SK-N-SH treated with all-trans-retinoic acid at 6 μM for 48 hours (cell line): ENCODE results near the gene SLC38A9.

Experiments
- ATAC-seq: fragments of 200-7000 bp; cut with Tn5 transposase; 3 replicates; pipeline ENCODE4 v1.9.1; 2020; ENCODE audit warnings: mild to moderate bottlenecking, moderate library complexity
- ARNTL ChIP-seq: fragments of 450-650 bp; formaldehyde crosslinking; IDR thresholded peaks from 2 replicates; pipeline ENCODE4 v1.5.0; 2020; ENCODE audit warnings: low read depth, mild to moderate bottlenecking, moderate library complexity, borderline replicate concordance
- BACH2 ChIP-seq: fragments of 250-450 bp; sonication (Bioruptor Pico); IDR thresholded peaks from 2 replicates; pipeline ENCODE4 v1.9.0; 2021; ENCODE audit warnings: mild to moderate bottlenecking, borderline replicate concordance
- CSDC2 ChIP-seq: fragments of 250-450 bp; sonication (Bioruptor Pico); IDR thresholded peaks from 2 replicates; pipeline ENCODE4 v1.5.0; 2020; ENCODE audit warnings: mild to moderate bottlenecking, moderate library complexity
- CSRNP3 ChIP-seq: fragments of 250-450 bp; sonication (Bioruptor Pico); IDR thresholded peaks from 2 replicates; pipeline ENCODE4 v1.5.1; 2021; ENCODE audit warnings: mild to moderate bottlenecking, moderate library complexity
- ESRRG ChIP-seq: fragments of 250-450 bp; sonication (Bioruptor Pico); IDR thresholded peaks from 2 replicates; pipeline ENCODE4 v1.6.1; 2021; ENCODE audit warnings: mild to moderate bottlenecking
- GLIS3 ChIP-seq: fragments of 250-450 bp; sonication (Bioruptor Pico); IDR thresholded peaks from 2 replicates; pipeline ENCODE4 v1.5.0; 2020; ENCODE audit warnings: mild to moderate bottlenecking, moderate library complexity
- OSR1 ChIP-seq: fragments of 250-450 bp; sonication (Bioruptor Pico); IDR thresholded peaks from 2 replicates; pipeline ENCODE4 v1.8.0; 2022; ENCODE audit warnings: moderate library complexity, mild to moderate bottlenecking, inconsistent platforms
- PATZ1 ChIP-seq: fragments of 250-450 bp; sonication (Bioruptor Pico); IDR thresholded peaks from 2 replicates; pipeline ENCODE4 v1.8.0; 2020; ENCODE audit warnings: mild to moderate bottlenecking, moderate library complexity, borderline replicate concordance
- POU6F1 ChIP-seq: fragments of 250-450 bp; sonication (Bioruptor Pico); IDR thresholded peaks from 2 replicates; pipeline ENCODE4 v1.8.0; 2021; ENCODE audit warnings: low read depth, mild to moderate bottlenecking, moderate library complexity, borderline replicate concordance
- PPARA ChIP-seq: fragments of 250-450 bp; sonication (Bioruptor Pico); IDR thresholded peaks from 2 replicates; pipeline ENCODE4 v1.5.0; 2020; ENCODE audit warnings: mild to moderate bottlenecking, borderline replicate concordance
- RARB ChIP-seq: fragments of 250-450 bp; sonication (Bioruptor Pico); IDR thresholded peaks from 2 replicates; pipeline ENCODE4 v1.8.0; 2021; ENCODE audit warnings: mild to moderate bottlenecking, moderate library complexity
- SNAI2 ChIP-seq: fragments of 250-450 bp; sonication (Bioruptor Pico); IDR thresholded peaks from 2 replicates; pipeline ENCODE4 v1.5.0; 2020; ENCODE audit warnings: mild to moderate bottlenecking, moderate library complexity
- TCF4 ChIP-seq: fragments of 250-450 bp; sonication (Bioruptor Pico); IDR thresholded peaks from 2 replicates; pipeline ENCODE4 v1.8.0; 2021; ENCODE audit warnings: mild to moderate bottlenecking, moderate library complexity, borderline replicate concordance
- TOX ChIP-seq: fragments of 250-450 bp; sonication (Bioruptor Pico); IDR thresholded peaks from 2 replicates; pipeline ENCODE4 v1.8.0; 2021; ENCODE audit warnings: mild to moderate bottlenecking, moderate library complexity, borderline replicate concordance
- TSHZ2 ChIP-seq: fragments of 250-450 bp; sonication (Bioruptor Pico); IDR thresholded peaks from 2 replicates; pipeline ENCODE4 v1.5.0; 2020; ENCODE audit warnings: mild to moderate bottlenecking, moderate library complexity
- ZC3H10 ChIP-seq: fragments of 250-450 bp; sonication (Bioruptor Pico); IDR thresholded peaks from 2 replicates; pipeline ENCODE4 v1.5.1; 2021; ENCODE audit warnings: mild to moderate bottlenecking, moderate library complexity
- ZFP3 ChIP-seq: fragments of 250-450 bp; sonication (Bioruptor Pico); IDR thresholded peaks from 2 replicates; pipeline ENCODE4 v1.5.0; 2020; ENCODE audit warnings: mild to moderate bottlenecking, moderate library complexity
- ZFP30 ChIP-seq: fragments of 450-650 bp; formaldehyde crosslinking; IDR thresholded peaks from 2 replicates; pipeline ENCODE4 v1.5.0; 2022; ENCODE audit warnings: mild to moderate bottlenecking, moderate library complexity
- ZNF565 ChIP-seq: fragments of 450-650 bp; formaldehyde crosslinking; conservative IDR thresholded peaks from 2 replicates; pipeline ENCODE4 v1.5.0; 2020; ENCODE audit warnings: low read depth, mild to moderate bottlenecking, moderate library complexity
- ZNF70 ChIP-seq: fragments of 450-650 bp; formaldehyde crosslinking; IDR thresholded peaks from 2 replicates; pipeline ENCODE4 v1.5.0; 2020; ENCODE audit warnings: mild to moderate bottlenecking, moderate library complexity
- ZNF8 ChIP-seq: fragments of 450-650 bp; formaldehyde crosslinking; IDR thresholded peaks from 2 replicates; pipeline ENCODE4 v1.5.0; 2020; ENCODE audit warnings: mild to moderate bottlenecking, moderate library complexity

Gene SLC38A9

GRCh38 chr5:55667938-55668337, 44.2 kb downstream of the SLC38A9 start:
- TF ChIP-seq GLIS3 (CRISPR knock-in tag) (no peak), CSDC2 (CRISPR knock-in tag) (no peak), ARNTL (CRISPR knock-in tag) (no peak), POU6F1 (no peak), TCF4 (CRISPR knock-in tag) (no peak), CSRNP3 (CRISPR knock-in tag) (no peak), PATZ1 (CRISPR knock-in tag) (no peak)
- peak; percentile 58 for ATAC-seq

GRCh38 chr5:55665065-55665464, 47.1 kb downstream of the SLC38A9 start:
- TF ChIP-seq RARB (CRISPR knock-in tag) (no peak), CSRNP3 (CRISPR knock-in tag) (no peak), PATZ1 (CRISPR knock-in tag) (no peak), ZC3H10 (CRISPR knock-in tag) (no peak), ESRRG (CRISPR knock-in tag) (no peak), ZNF8 (CRISPR knock-in tag) (no peak), ZNF70 (CRISPR knock-in tag) (no peak), ZNF565 (CRISPR knock-in tag) (no peak), ARNTL (CRISPR knock-in tag) (no peak)

GRCh38 chr5:55657443-55657842, 54.7 kb downstream of the SLC38A9 start:
- ATAC-seq: no peak

More at GRCh38 chr5:55665065-55665464, 47.1 kb downstream of the SLC38A9 start:
- ATAC-seq: no peak

GRCh38 chr5:55650386-55650785, 61.7 kb downstream of the SLC38A9 start:
- peak; percentile 66 for ATAC-seq
- TF ChIP-seq ZFP30 (CRISPR knock-in tag) (no peak), POU6F1 (no peak), SNAI2 (no peak), BACH2 (no peak), ARNTL (CRISPR knock-in tag) (no peak), CSRNP3 (CRISPR knock-in tag) (no peak), ZNF8 (CRISPR knock-in tag) (no peak), CSDC2 (CRISPR knock-in tag) (no peak), ZFP3 (no peak), TSHZ2 (CRISPR knock-in tag) (no peak), ZNF70 (CRISPR knock-in tag) (no peak), TOX (CRISPR knock-in tag) (no peak), GLIS3 (CRISPR knock-in tag) (no peak)

More at GRCh38 chr5:55657443-55657842, 54.7 kb downstream of the SLC38A9 start:
- TF ChIP-seq OSR1 (no peak), PPARA (CRISPR knock-in tag) (no peak), ZFP30 (CRISPR knock-in tag) (no peak), ARNTL (CRISPR knock-in tag) (no peak), ZNF8 (CRISPR knock-in tag) (no peak), ZNF70 (CRISPR knock-in tag) (no peak), ZC3H10 (CRISPR knock-in tag) (no peak), SNAI2 (no peak), BACH2 (no peak)
